VCaP (cell line): ENCODE data around the gene ADCY7.

Experiments used
- H3K27ac ChIP-seq: fragments of 450-650 bp; 2 replicates; pipeline ENCODE4 v1.5.1; 2017
- TF ChIP-seq, protein P1 (sequence below): fragments of 450-650 bp; conservative IDR thresholded peaks from 2 replicates; pipeline ENCODE4 v1.5.1; 2017; ENCODE audit warnings: mild to moderate bottlenecking, moderate library complexity

The ADCY7 gene

DNA sequence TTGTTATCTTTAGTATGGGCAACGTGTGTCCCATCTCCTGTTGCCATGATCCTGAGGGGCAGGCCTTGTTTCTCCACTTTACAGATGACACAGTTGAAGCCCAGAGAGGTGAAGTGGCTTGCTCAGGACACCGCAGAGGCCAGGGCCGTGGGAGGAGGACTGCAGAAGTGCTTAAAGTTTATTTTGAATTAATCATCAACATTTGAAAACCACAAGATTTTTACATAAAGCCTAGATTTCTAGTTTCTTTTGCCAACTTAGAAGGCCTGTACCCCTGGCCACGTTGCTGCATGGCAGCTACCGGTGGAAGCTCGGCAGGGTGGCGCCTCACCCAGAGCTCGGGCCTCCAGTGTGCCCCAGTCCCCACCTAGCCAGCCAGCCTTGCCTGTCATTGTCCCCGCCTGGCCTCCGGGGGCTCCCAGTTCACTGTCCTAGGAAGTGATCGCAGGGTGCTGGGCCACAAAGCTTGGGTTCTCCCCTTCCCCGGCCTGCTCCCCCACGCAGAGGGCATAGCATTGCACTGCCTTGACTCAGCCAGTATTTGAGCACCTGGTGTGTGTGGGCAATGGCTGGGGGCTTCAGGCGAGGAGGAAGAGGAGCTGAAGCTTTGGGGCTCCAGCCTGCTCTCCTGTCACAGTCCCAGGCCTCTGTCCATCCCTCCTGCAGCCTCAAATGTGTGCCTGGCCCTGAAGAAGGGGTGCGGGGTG lies 14.8 kb upstream of the ADCY7 start:
- TF ChIP-seq, protein P1, sequence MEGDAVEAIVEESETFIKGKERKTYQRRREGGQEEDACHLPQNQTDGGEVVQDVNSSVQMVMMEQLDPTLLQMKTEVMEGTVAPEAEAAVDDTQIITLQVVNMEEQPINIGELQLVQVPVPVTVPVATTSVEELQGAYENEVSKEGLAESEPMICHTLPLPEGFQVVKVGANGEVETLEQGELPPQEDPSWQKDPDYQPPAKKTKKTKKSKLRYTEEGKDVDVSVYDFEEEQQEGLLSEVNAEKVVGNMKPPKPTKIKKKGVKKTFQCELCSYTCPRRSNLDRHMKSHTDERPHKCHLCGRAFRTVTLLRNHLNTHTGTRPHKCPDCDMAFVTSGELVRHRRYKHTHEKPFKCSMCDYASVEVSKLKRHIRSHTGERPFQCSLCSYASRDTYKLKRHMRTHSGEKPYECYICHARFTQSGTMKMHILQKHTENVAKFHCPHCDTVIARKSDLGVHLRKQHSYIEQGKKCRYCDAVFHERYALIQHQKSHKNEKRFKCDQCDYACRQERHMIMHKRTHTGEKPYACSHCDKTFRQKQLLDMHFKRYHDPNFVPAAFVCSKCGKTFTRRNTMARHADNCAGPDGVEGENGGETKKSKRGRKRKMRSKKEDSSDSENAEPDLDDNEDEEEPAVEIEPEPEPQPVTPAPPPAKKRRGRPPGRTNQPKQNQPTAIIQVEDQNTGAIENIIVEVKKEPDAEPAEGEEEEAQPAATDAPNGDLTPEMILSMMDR = no peak
- no peak overlapping the region for H3K27ac ChIP-seq

DNA sequence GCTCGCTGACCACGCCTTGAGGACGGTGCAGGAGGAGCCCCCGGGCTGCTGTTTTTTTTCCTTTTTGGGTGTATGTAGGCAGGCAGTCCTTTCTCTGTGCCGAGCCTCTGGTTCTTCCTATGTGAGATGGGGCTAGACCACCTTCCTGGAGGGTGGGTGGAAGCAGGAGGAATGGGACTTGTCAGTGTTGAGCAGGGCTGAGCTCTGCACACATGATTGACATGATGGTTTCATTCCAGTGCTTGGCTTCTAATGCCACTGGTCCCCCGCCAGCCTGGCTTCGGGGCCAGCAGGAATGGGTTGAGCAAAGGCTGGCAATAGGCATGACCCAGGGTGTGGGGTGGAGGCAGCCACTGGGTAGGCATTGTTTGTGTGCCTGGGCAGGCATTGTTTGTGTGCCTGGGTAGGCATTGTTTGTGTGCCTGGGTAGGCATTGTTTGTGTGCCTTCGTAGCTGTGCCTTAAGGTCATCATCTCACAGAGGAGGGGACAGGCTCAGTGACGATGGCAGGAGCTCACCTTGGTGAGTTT lies 14.2 kb upstream of the ADCY7 start:
- TF ChIP-seq, protein P1 = no peak

DNA sequence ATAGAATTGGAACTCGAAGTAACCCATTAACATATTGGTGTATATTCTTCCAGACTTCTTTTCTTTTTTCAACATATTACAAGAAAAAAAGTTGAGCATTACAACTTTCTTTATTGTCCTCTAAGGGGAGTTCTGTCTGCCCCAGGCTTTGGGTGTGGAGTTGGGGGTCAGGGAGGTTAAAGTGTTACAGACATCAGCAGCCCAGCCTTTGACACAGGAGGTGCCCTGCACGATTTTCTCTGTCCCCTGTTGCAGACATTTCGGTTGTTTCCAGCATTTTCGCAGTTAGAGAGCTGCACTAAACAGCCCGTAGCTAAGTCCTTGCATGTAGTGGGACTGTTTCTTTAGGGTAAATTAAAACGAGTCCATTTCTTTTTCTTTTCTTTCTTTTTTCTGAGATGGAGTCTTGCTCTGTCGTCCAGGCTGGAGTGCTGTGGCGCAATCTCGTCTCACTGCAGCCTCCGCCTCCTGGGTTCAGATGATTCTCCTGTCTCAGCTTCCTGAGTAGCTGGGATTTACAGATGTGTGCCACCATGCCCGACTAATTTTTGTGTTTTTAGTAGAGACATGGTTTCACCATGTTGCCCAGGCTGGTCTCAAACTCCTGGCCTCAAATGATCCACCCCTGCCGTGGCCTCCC lies 13.4 kb upstream of the ADCY7 start:
- TF ChIP-seq, protein P1 = no peak
- H3K27ac ChIP-seq = no peak overlapping the region

More for the DNA sequence above, 14.2 kb upstream of the ADCY7 start:
- H3K27ac ChIP-seq = no peak overlapping the region

DNA sequence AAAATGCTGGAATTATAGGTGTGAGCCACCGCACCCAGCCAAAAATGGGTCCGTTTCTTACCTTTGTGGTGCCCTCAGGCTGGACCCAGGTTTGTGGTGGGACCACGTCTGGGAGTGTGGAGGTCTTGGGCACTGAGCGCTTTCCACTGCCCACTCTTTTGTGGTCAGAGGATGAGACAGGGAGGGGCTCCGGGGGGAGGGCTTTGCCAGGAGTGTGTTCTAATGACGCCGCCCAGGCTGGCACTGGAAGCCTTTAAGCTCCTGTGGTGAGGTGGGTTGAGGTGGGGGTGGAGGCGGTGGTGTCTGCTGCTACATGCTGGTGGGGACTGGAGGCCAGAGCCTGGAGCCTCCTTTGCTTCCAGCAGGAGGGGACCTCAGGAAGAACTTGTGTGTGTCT lies 12.8 kb upstream of the ADCY7 start:
- H3K27ac ChIP-seq = no peak overlapping the region
- TF ChIP-seq, protein P1 = no peak

DNA sequence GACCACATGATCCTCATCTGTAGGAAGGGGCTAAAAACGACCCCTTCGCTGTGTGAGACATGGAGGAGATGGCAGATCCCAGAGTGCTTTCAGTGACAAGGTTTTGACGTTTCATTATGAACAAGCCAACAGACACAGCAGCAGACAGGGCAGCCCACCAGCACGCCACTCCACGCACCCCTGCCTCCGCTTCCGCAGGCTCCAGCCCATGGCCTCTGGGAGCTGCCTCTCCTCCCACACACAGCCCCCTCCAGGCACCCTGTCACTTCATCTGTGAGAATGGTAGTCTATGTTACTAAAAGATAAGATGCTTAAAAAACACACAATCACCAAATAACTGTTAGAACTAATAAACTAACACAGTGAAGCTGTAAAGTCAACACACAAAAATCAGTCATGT lies 12.3 kb upstream of the ADCY7 start:
- TF ChIP-seq, protein P1 = no peak
- H3K27ac ChIP-seq = no peak overlapping the region

DNA sequence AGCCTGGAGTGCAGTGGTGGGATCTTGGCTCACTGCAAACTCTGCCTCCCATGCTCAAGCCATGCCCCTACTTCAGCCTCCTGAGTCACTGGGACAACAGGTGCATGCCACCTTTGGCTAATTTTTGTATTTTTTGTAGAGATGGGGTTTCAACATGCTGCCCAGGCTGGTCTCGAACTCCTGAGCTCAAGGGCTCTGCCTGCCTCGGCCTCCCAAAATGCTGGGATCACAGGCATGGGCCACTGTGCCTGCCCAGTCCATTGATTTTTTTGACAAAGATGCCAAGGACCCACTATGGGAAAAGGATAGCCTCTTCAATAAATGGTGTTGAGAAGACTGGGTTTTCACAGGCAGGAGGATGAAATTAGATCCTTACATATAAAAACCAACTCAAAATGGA lies 10.8 kb upstream of the ADCY7 start:
- TF ChIP-seq, protein P1 = no peak
- H3K27ac ChIP-seq = no peak overlapping the region

DNA sequence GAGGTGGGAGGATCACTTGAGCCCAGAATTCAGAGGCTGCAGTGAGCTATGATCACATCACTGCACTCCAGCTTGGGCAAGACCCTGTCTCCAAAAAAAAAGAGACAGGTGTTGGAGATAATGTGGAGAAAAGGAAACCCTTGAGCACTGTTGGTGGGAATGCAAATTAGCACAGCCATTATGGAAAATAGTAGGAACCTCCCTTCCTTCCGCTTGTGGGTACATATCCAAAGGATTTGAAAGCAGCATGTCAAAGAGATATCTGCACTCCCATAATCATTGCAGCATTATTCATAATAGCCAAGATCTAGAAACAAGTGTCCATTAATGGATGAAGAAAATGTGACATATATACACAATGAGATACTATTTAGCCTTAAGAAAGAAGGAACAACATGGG lies 9.7 kb upstream of the ADCY7 start:
- TF ChIP-seq, protein P1 = no peak
- H3K27ac ChIP-seq = no peak overlapping the region
